HG02763 (cell line): ENCODE results near the gene SPATA32.
"Not testable (repeated sequence)": the region's sequence is repeated elsewhere in the genome, so short reads cannot be mapped to it uniquely, and the experiment has no call there.

Experiments
- ATAC-seq: cut with Tn5 transposase; IDR thresholded peaks from one replicate; pipeline ENCODE4 v1.9.1; 2021; ENCODE audit warnings: mild to moderate bottlenecking, moderate library complexity; ENCODE audit not compliant: unreplicated experiment

The SPATA32 gene

DNA sequence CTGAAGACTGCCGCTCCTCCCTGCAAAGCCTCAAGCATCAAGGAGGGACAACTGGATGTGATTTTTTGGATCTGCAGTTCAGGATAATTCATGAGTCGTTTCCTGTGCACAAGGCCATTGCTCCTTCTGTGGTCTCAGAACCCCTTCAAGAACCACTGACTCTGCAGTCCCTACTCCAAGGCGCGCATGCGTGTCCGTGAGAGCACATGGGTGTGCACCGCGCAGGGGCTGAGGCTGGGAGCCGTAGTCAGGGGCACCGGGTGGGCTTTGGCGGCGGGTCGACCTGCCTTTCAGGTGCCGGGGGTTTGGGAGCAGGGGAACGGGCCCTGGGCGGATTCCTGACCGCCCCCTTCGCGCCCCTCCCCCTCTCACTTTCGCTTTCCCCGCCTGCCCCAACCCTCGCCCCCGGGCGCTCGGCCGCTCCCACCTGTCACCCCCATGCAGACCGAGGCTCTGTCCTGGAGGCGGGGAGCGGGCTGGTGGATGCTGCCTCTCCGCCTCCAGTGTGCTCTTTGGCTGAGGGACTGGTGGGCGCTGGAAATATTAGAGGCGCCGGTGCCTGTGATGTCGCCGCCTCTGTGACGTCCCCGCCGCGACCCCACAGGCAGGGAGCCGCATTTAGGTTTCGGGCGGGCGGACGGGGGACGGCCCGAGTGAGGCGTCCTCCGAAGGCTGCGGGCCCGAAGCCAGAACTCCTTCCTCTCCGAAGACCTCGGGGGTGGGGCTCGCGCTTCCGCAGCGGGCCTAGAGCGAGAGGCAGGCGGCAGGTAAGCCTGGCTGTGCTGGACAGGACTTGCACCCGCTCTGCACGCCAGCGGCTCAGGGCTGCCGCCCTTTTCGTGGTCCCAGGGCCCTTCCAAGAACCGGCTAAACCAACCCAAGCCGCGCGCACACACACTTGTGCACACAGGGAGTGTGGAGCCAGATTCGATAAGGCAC, at the start of gene SPATA32:
TSS of gene SPATA32 (minus strand) at position 518 of the 939 bp plus-strand sequence. CDS start at position 440, 78 bp downstream.
- ATAC-seq = no peak

DNA sequence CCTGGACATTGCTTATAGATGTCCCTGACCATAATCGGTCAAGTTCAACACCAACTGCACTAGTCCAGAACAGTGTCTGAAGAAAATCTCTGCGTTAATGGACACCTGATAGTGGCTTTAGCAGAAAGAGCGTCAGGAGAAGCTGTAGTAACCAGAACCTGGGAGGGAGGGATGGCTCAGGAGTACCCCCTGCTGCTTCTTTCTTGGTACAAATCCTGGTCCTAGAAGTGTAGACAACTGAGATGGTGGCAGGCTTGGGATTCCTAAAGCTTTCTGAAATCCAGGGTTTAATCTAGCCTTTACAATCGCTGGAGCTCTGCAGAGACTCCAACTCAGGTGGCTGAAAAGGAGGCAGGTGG, 49.5 kb upstream of the SPATA32 start:
- ATAC-seq = no peak

- ATAC-seq = no peak
Measured at GRCh38 chr17:45310380-45311324, 48.8 kb upstream of the SPATA32 start.

- no peak for ATAC-seq
Measured at GRCh38 chr17:45309400-45309799, 47.5 kb upstream of the SPATA32 start.

- no peak for ATAC-seq
Measured at GRCh38 chr17:45308840-45309239, 46.9 kb upstream of the SPATA32 start.

- no peak for ATAC-seq
Measured at GRCh38 chr17:45308016-45308365, 46.1 kb upstream of the SPATA32 start.

- no peak for ATAC-seq
Measured at GRCh38 chr17:45307290-45308015, 45.6 kb upstream of the SPATA32 start.

- no peak for ATAC-seq
Measured at GRCh38 chr17:45306623-45307022, 44.7 kb upstream of the SPATA32 start.

GRCh38 chr17:45306094-45306493, 44.2 kb upstream of the SPATA32 start:
- ATAC-seq = no peak

GRCh38 chr17:45305530-45306087, 43.7 kb upstream of the SPATA32 start:
- no peak for ATAC-seq

DNA sequence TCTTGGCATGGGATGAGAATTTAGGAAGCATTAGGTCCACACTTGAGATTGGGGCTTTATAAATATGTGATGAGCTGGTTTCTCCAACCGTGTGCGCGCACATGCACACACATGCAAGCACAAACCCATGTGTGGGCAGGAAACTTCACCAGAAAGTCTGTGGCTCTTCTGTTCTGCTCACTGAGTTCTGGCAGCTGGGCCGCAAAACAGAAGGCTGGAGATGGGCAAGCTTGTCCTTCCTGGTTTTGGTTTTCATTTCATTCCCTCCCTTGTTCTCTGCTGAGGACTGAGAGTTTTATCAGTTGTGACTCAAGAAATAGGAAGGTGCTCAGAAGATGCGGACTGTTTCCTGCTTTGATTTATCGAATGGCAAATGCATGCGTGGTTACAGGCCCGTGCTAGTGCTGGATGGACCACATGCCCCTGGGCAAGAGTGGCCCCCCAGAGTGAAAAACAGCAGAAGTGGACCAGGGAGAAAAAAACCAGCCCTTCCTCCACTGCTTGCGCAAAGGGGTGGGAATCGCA, 40.8 kb upstream of the SPATA32 start:
- ATAC-seq = peak; percentile 49

- ATAC-seq = not testable (repeated sequence)
Measured at GRCh38 chr17:45302220-45302619, 40.3 kb upstream of the SPATA32 start.

DNA sequence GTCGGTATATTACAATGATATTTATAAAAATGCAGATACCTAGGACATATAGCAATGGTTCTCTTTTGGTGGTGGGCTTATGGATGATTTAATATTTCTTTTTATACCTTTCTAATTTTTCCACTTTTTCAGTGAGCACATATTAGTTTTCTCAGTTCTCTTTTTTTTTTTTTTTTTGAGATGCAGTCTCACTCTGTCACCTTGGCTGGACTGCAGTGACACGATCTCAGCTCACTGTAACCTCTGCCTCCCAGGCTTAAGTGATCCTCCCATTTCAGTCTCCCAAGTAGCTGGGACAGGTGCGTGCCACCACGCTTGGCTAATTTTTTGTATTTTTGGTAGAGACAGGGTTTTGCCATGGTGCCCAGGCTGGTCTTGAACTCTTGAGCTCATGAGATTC, 39.8 kb upstream of the SPATA32 start:
- ATAC-seq = no peak

GRCh38 chr17:45300060-45300751, 38.3 kb upstream of the SPATA32 start:
- no peak for ATAC-seq

- ATAC-seq = no peak
Measured at GRCh38 chr17:45299361-45299760, 37.5 kb upstream of the SPATA32 start.

GRCh38 chr17:45298546-45299285, 36.8 kb upstream of the SPATA32 start:
- no peak for ATAC-seq

GRCh38 chr17:45296833-45297124, 34.9 kb upstream of the SPATA32 start:
- no peak for ATAC-seq

DNA sequence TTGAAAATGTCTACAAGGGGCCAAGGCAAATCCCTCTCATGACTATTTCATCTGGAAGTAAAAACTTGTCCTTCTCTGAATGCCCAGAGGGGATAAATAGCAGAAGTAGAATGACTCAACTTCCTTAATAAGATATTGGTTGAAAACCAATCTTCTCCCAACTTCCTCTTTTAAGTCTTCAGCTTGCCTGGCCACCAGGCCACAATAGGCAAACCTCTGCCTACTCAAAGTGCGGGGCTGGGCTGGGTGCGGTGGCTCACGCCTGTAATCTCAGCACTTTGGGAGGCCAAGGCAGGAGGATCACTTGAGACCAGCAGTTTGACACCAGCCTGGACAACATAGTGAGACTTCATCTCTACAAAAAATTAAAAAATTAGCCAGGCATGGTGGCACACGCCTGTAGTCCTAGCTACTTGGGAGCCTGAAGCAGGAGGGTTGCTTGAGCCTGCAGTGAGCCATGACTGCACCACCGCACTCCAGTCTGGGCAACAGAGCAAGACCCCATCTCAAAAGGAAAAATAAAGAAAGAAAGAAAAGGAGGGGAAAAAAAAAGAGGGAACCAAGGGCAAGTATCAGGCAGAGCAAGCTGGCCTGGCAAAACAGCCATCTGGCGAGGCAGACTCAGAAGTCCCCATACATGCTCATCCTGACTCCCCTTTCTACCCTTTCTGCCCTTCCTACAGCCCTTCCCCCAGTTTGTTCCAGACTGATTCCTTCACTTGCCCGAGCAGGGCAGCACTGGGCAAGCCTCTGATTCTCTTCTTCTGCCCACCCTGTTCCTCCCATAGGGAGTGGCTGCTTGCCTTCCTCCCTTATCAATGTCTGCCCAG, 34.3 kb upstream of the SPATA32 start:
- ATAC-seq = no peak
